H1 (cell line): ENCODE data around the gene OSBP2. TPM values are rescaled to one million over a fixed set of nuclear protein-coding genes. Genes with fewer than 3 reads are reported as not detected.

Source experiments
- CEBPB ChIP-seq: IDR thresholded peaks from 2 replicates; pipeline ENCODE4 v1.6.1; 2012; ENCODE audit warnings: low read depth, low read length
- polyA plus RNA-seq, 7 experiments: library from polyadenylated mRNA; depleted of rRNA in 3 of 7; stranded (reverse) in 5 of 7; unstranded in 2 of 7; fragments of >200 nt in 5 of 7; fragments of 200-250 nt in 2 of 7; gene quantifications; 1 replicate in 5 of 7; 2 replicates in 1 of 7; 4 replicates in 1 of 7; pipeline versions ENCODE4 v1.2.1 to v1.2.3, GENCODE V29; 2011 to 2013; ENCODE audit warnings: missing spikeins in 2 of 7, mixed read lengths in 2 of 7
- total RNA-seq: library from RNA; stranded (reverse); fragmentation: NEBNext Ultra II Directional; extraction: Animal tissue kit (Norgen Biotek cat#: 25700); gene quantifications from 2 replicates; pipeline ENCODE4 v1.2.1, GENCODE V29; 2021
- TF ChIP-seq, protein P1 (sequence below): fragments of 300-600 bp; sonication (generic); IDR thresholded peaks from 2 replicates; pipeline ENCODE4 v1.7.1; 2012; ENCODE audit warnings: low read length, moderate library complexity, mild to moderate bottlenecking, inconsistent platforms; ENCODE audit not compliant: insufficient replicate concordance
- TF ChIP-seq, protein P2 (sequence below), 3 experiments: IDR thresholded peaks; 1 replicate in 2 of 3; 2 replicates in 1 of 3; pipeline versions ENCODE4 v1.5.1 to v1.6.1; 2011; ENCODE audit warnings: low read length in 3 of 3, mild to moderate bottlenecking in 3 of 3, inconsistent platforms in 2 of 3, low read depth in 1 of 3, moderate library complexity in 1 of 3; ENCODE audit not compliant: insufficient read depth in 1 of 3; ENCODE audit errors: control extremely low read depth in 1 of 3

The OSBP2 gene
- total and polyA plus RNA-seq, 2 of the 8 experiments (the other 6 are each of a cell fraction or from before 2014, with no cell fraction given), result 3.4 to 3.7 TPM

DNA sequence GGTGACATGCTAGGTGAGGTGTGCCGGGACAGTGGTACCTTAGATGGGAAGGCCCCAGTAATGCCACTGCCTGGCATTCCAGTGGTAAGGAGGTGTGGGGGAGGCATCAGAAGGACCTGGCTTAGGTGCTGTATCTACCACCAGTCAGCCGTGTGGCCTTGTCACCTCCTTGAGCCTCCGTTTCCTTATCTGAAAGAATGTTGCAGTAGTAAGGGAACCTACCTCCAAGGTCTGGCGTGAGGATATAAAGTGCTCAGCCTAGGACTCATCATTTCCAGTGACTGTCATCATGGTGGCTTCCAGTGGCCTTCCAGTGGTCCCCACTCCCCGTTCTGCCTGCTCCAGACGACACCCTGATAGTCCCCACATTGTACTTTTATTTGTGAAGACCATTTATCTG is 20.2 kb upstream of the OSBP2 start (continued):
- TF ChIP-seq, protein P1, sequence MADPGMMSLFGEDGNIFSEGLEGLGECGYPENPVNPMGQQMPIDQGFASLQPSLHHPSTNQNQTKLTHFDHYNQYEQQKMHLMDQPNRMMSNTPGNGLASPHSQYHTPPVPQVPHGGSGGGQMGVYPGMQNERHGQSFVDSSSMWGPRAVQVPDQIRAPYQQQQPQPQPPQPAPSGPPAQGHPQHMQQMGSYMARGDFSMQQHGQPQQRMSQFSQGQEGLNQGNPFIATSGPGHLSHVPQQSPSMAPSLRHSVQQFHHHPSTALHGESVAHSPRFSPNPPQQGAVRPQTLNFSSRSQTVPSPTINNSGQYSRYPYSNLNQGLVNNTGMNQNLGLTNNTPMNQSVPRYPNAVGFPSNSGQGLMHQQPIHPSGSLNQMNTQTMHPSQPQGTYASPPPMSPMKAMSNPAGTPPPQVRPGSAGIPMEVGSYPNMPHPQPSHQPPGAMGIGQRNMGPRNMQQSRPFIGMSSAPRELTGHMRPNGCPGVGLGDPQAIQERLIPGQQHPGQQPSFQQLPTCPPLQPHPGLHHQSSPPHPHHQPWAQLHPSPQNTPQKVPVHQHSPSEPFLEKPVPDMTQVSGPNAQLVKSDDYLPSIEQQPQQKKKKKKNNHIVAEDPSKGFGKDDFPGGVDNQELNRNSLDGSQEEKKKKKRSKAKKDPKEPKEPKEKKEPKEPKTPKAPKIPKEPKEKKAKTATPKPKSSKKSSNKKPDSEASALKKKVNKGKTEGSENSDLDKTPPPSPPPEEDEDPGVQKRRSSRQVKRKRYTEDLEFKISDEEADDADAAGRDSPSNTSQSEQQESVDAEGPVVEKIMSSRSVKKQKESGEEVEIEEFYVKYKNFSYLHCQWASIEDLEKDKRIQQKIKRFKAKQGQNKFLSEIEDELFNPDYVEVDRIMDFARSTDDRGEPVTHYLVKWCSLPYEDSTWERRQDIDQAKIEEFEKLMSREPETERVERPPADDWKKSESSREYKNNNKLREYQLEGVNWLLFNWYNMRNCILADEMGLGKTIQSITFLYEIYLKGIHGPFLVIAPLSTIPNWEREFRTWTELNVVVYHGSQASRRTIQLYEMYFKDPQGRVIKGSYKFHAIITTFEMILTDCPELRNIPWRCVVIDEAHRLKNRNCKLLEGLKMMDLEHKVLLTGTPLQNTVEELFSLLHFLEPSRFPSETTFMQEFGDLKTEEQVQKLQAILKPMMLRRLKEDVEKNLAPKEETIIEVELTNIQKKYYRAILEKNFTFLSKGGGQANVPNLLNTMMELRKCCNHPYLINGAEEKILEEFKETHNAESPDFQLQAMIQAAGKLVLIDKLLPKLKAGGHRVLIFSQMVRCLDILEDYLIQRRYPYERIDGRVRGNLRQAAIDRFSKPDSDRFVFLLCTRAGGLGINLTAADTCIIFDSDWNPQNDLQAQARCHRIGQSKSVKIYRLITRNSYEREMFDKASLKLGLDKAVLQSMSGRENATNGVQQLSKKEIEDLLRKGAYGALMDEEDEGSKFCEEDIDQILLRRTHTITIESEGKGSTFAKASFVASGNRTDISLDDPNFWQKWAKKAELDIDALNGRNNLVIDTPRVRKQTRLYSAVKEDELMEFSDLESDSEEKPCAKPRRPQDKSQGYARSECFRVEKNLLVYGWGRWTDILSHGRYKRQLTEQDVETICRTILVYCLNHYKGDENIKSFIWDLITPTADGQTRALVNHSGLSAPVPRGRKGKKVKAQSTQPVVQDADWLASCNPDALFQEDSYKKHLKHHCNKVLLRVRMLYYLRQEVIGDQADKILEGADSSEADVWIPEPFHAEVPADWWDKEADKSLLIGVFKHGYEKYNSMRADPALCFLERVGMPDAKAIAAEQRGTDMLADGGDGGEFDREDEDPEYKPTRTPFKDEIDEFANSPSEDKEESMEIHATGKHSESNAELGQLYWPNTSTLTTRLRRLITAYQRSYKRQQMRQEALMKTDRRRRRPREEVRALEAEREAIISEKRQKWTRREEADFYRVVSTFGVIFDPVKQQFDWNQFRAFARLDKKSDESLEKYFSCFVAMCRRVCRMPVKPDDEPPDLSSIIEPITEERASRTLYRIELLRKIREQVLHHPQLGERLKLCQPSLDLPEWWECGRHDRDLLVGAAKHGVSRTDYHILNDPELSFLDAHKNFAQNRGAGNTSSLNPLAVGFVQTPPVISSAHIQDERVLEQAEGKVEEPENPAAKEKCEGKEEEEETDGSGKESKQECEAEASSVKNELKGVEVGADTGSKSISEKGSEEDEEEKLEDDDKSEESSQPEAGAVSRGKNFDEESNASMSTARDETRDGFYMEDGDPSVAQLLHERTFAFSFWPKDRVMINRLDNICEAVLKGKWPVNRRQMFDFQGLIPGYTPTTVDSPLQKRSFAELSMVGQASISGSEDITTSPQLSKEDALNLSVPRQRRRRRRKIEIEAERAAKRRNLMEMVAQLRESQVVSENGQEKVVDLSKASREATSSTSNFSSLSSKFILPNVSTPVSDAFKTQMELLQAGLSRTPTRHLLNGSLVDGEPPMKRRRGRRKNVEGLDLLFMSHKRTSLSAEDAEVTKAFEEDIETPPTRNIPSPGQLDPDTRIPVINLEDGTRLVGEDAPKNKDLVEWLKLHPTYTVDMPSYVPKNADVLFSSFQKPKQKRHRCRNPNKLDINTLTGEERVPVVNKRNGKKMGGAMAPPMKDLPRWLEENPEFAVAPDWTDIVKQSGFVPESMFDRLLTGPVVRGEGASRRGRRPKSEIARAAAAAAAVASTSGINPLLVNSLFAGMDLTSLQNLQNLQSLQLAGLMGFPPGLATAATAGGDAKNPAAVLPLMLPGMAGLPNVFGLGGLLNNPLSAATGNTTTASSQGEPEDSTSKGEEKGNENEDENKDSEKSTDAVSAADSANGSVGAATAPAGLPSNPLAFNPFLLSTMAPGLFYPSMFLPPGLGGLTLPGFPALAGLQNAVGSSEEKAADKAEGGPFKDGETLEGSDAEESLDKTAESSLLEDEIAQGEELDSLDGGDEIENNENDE, result no peak
- TF ChIP-seq CEBPB, result no peak
- TF ChIP-seq, protein P2, sequence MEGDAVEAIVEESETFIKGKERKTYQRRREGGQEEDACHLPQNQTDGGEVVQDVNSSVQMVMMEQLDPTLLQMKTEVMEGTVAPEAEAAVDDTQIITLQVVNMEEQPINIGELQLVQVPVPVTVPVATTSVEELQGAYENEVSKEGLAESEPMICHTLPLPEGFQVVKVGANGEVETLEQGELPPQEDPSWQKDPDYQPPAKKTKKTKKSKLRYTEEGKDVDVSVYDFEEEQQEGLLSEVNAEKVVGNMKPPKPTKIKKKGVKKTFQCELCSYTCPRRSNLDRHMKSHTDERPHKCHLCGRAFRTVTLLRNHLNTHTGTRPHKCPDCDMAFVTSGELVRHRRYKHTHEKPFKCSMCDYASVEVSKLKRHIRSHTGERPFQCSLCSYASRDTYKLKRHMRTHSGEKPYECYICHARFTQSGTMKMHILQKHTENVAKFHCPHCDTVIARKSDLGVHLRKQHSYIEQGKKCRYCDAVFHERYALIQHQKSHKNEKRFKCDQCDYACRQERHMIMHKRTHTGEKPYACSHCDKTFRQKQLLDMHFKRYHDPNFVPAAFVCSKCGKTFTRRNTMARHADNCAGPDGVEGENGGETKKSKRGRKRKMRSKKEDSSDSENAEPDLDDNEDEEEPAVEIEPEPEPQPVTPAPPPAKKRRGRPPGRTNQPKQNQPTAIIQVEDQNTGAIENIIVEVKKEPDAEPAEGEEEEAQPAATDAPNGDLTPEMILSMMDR (IDR thresholded peaks at IDR 0.05; ENCODE audit: control extremely low read depth in 1 of 3, insufficient read depth in 1 of 3, low read depth in 1 of 3, low read length in 3 of 3), result no peak
- TF ChIP-seq, all 59 proteins: peak for 0
